HepG2 (cell line): ENCODE measurements around the gene SPAG7.

Experiments used
- CTCF ChIP-seq: sonication (generic); formaldehyde crosslinking; IDR thresholded peaks from 2 replicates; pipeline ENCODE4 v1.5.0; 2020; ENCODE audit warnings: mild to moderate bottlenecking, missing genetic modification reagents, moderate library complexity
- EZH2 ChIP-seq: conservative IDR thresholded peaks from 2 replicates; pipeline ENCODE4 v1.6.1; 2012; ENCODE audit warnings: mild to moderate bottlenecking, low read depth, low read length, moderate library complexity
- POLR2A ChIP-seq, 2 experiments: IDR thresholded peaks; 2 replicates each; pipeline ENCODE4 v1.6.1; 2011; ENCODE audit warnings: low read depth in 2 of 2, low read length in 2 of 2, mild to moderate bottlenecking in 1 of 2, moderate library complexity in 1 of 2; ENCODE audit not compliant: insufficient read depth in 1 of 2
- RARA ChIP-seq: IDR thresholded peaks from 2 replicates; pipeline ENCODE4 v1.6.1; 2016; ENCODE audit warnings: missing genetic modification reagents, missing compliant biosample characterization
- TF ChIP-seq, protein P1 (sequence below): sonication (generic); formaldehyde crosslinking; IDR thresholded peaks from 2 replicates; pipeline ENCODE4 v1.5.0; 2020; ENCODE audit warnings: mild to moderate bottlenecking, low read depth, missing genetic modification reagents, borderline replicate concordance

DNA sequence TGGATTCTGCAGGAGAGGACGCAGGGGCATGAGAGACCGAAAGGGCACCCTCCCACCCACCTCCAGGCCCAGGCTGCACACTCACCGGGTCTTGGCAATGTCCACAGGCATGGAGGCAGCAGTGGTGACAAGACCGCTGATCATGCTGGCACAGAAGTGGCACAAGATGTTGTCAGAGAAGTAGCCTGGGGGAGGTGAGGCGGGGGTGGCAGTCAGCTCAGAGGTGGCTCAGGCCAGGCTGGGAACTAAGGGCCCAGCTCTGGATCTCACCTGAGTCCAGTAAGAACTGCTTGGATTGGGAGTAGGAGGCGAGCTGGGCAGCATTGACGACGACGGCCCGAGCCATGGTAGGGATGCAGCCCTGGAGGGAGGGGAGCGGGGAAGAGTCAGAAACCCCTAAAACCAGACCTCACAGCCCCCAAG, 29.5 kb downstream of the SPAG7 start:
- no peak for TF ChIP-seq EZH2
- TF ChIP-seq POLR2A (IDR thresholded peaks at IDR 0.05; ENCODE audit: insufficient read depth in 1 of 2, low read depth in 2 of 2, low read length in 2 of 2), result no peak
- TF ChIP-seq, protein P1, sequence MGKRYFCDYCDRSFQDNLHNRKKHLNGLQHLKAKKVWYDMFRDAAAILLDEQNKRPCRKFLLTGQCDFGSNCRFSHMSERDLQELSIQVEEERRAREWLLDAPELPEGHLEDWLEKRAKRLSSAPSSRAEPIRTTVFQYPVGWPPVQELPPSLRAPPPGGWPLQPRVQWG (CRISPR knock-in tag), result no peak
- TF ChIP-seq RARA (CRISPR knock-in tag), result no peak
- TF ChIP-seq CTCF (CRISPR knock-in tag), result no peak
